ENCODE data around the gene NRXN3.

DNA sequence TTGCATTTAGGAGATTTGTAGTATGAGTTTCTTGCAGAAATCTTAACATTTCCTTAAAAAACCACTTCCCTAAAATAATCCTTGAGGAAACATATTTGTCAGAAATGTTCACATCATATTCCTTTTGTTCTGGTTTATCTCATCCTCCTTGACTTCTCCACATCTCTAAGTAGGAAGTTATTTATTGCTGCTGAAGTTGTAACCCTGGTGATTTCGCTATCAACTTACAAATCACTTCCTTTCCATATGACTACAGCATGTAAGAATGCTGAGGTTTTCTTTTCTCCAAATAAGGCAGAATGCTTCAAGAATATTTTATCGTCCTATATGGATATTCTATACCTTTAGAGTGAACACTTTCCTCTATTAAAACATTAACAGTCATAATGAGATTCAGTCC, 751.7 kb downstream of the NRXN3 start:
- TF ChIP-seq, protein P1, sequence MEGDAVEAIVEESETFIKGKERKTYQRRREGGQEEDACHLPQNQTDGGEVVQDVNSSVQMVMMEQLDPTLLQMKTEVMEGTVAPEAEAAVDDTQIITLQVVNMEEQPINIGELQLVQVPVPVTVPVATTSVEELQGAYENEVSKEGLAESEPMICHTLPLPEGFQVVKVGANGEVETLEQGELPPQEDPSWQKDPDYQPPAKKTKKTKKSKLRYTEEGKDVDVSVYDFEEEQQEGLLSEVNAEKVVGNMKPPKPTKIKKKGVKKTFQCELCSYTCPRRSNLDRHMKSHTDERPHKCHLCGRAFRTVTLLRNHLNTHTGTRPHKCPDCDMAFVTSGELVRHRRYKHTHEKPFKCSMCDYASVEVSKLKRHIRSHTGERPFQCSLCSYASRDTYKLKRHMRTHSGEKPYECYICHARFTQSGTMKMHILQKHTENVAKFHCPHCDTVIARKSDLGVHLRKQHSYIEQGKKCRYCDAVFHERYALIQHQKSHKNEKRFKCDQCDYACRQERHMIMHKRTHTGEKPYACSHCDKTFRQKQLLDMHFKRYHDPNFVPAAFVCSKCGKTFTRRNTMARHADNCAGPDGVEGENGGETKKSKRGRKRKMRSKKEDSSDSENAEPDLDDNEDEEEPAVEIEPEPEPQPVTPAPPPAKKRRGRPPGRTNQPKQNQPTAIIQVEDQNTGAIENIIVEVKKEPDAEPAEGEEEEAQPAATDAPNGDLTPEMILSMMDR (IDR thresholded peaks at IDR 0.05), result no peak
- TF ChIP-seq EP300 (IDR thresholded peaks at IDR 0.05) (no peak), POLR2A (IDR thresholded peaks at IDR 0.05) (no peak), POLR2AphosphoS5 (IDR thresholded peaks at IDR 0.05) (no peak)

Data from stomach (tissue), 4 donors.